K562 (cell line): ENCODE results near the gene SNAP23. TPM values are rescaled to one million over a fixed set of nuclear protein-coding genes. Genes with fewer than 3 reads are reported as not detected.

Source experiments
- BRD9 ChIP-seq: fragments of 450-650 bp; IDR thresholded peaks from 2 replicates; pipeline ENCODE4 v1.6.1; 2018; ENCODE audit warnings: low read depth; ENCODE audit not compliant: partially characterized antibody
- CBX3 ChIP-seq, 2 experiments: IDR thresholded peaks; 1 replicate in 1 of 2; 2 replicates in 1 of 2; pipeline ENCODE4 v1.6.1; 2012; ENCODE audit warnings: inconsistent platforms in 2 of 2, low read length in 2 of 2, borderline replicate concordance in 1 of 2, control low read depth in 1 of 2
- CREB5 ChIP-seq: fragments of 250-450 bp; sonication (Bioruptor Pico); IDR thresholded peaks from 2 replicates; pipeline ENCODE4 v1.5.0; 2020; ENCODE audit warnings: mild to moderate bottlenecking
- ELF4 ChIP-seq: fragments of 450-650 bp; formaldehyde crosslinking; IDR thresholded peaks from 2 replicates; pipeline ENCODE4 v1.4.0; 2022; ENCODE audit warnings: missing genetic modification characterization
- ELK3 ChIP-seq: fragments of 450-650 bp; formaldehyde crosslinking; IDR thresholded peaks from 2 replicates; pipeline ENCODE4 v1.4.0; 2020; ENCODE audit warnings: mild to moderate bottlenecking
- ESRRB ChIP-seq: fragments of 250-450 bp; sonication (Bioruptor Pico); IDR thresholded peaks from 2 replicates; pipeline ENCODE4 v1.5.0; 2020; ENCODE audit warnings: mild to moderate bottlenecking, moderate library complexity, borderline replicate concordance
- MLLT1 ChIP-seq, 2 experiments: fragments of 450-650 bp; IDR thresholded peaks; 2 replicates each; pipeline ENCODE4 v1.6.1; 2016
- MXD1 ChIP-seq: fragments of 250-450 bp; sonication (Bioruptor Pico); IDR thresholded peaks from 2 replicates; pipeline ENCODE4 v1.8.0; 2021; ENCODE audit warnings: borderline replicate concordance, mild to moderate bottlenecking, moderate library complexity; ENCODE audit not compliant: poor library complexity, severe bottlenecking
- NR1H2 ChIP-seq: sonication (generic); formaldehyde crosslinking; IDR thresholded peaks from 2 replicates; pipeline ENCODE4 v1.4.0; 2020; ENCODE audit warnings: mild to moderate bottlenecking, missing genetic modification reagents
- STAT5A ChIP-seq: IDR thresholded peaks from 2 replicates; pipeline ENCODE4 v1.6.1; 2012; ENCODE audit warnings: low read length, inconsistent platforms, borderline replicate concordance
- TCFL5 ChIP-seq: fragments of 250-450 bp; sonication (Bioruptor Pico); conservative IDR thresholded peaks from 2 replicates; pipeline ENCODE4 v1.6.1; 2021; ENCODE audit warnings: mild to moderate bottlenecking, moderate library complexity, matching md5 sums
- ZNF407 ChIP-seq: fragments of 450-650 bp; IDR thresholded peaks from 2 replicates; pipeline ENCODE4 v1.6.1; 2016; ENCODE audit warnings: low read depth
- ZNF717 ChIP-seq: fragments of 250-450 bp; sonication (Bioruptor Pico); IDR thresholded peaks from 2 replicates; pipeline ENCODE4 v1.5.0; 2021
- polyA plus RNA-seq, 8 experiments: library from polyadenylated mRNA; depleted of rRNA in 4 of 8; stranded (reverse) in 5 of 8; unstranded in 3 of 8; fragments of >200 nt; fragmentation: Nextera tagmentation in 2 of 8; fragmentation: Illumina TruSeq in 1 of 8; extraction: Ambion mirVana in 2 of 8; extraction: Trizol in 1 of 8; gene quantifications; 2 replicates each; pipeline versions ENCODE4 v1.2.1 to v1.2.3, GENCODE V29; 2011 to 2014; ENCODE audit warnings: inconsistent platforms in 1 of 8, missing spikeins in 1 of 8
- total RNA-seq, 7 experiments: library from RNA; depleted of rRNA in 6 of 7; stranded (reverse); fragments of >200 nt in 6 of 7; fragmentation: Illumina TruSeq in 2 of 7; extraction: Trizol in 2 of 7; gene quantifications; 2 replicates each; pipeline versions ENCODE4 v1.2.1 to v1.2.3, GENCODE V29; 2011 to 2021; ENCODE audit warnings: low replicate concordance in 1 of 7

The SNAP23 gene
- total and polyA plus RNA-seq, 9 of the 15 experiments (the other 6 are each of a cell fraction or from before 2014, with no cell fraction given), result 78.9 to 168 (median 117) TPM

GRCh38 chr15:42548249-42549031 lies 53.0 kb downstream of the SNAP23 start, which contains the start of the genes HAUS2 and LRRC57 (continued):
- no peak for TF ChIP-seq ZNF407
- TF ChIP-seq ESRRB (CRISPR knock-in tag), result no peak
- TF ChIP-seq CREB5 (CRISPR knock-in tag), result no peak
- peak; percentile 31 for TF ChIP-seq MXD1 (CRISPR knock-in tag)
- TF ChIP-seq NR1H2, result peak; percentile 64; the same call in 1 of the 2 replicates
- TF ChIP-seq CBX3 (IDR thresholded peaks at IDR 0.05; ENCODE audit: borderline replicate concordance in 1 of 2, low read length in 2 of 2), result 0 out of 3 replicates have a peak, but pooled peaks of 1 of the 2 experiments have one; percentile 38
- no peak for TF ChIP-seq ELF4 (CRISPR knock-in tag)
- peak; percentile 4 for TF ChIP-seq BRD9
- no peak for TF ChIP-seq MLLT1 (IDR thresholded peaks at IDR 0.05)
- TF ChIP-seq ZNF717, result no peak
- no peak for TF ChIP-seq ELK3
- no peak for TF ChIP-seq TCFL5 (CRISPR knock-in tag)
- no peak for TF ChIP-seq STAT5A
